SKM-1 (cell line): ENCODE measurements around the gene KRABD2.
A peak's percentile ranks its signal among the peaks of the same experiment; 100 is the strongest.
"Not testable (repeated sequence)": the region's sequence is repeated elsewhere in the genome, so short reads cannot be mapped to it uniquely, and the experiment has no call there.

Experiments used
- DNase-seq: peaks from one replicate; lab custom pipeline; 2025; ENCODE audit not compliant: unreplicated experiment; lab: John Stamatoyannopoulos, UW

Gene KRABD2

GRCh38 chr17:8393470-8394231, 17.1 kb upstream of the KRABD2 start:
- no peak for DNase-seq

GRCh38 chr17:8392674-8393469, 16.4 kb upstream of the KRABD2 start:
- DNase-seq = no peak

GRCh38 chr17:8392274-8392673, 15.8 kb upstream of the KRABD2 start:
- no peak for DNase-seq

- DNase-seq = no peak
These were observed 15.2 kb upstream of the KRABD2 start for GRCh38 chr17:8391711-8392110.

- no peak for DNase-seq
These were observed 11.6 kb upstream of the KRABD2 start for GRCh38 chr17:8387914-8388651.

GRCh38 chr17:8386841-8387240, 10.3 kb upstream of the KRABD2 start:
- no peak for DNase-seq

- no peak for DNase-seq
These were observed 8.4 kb upstream of the KRABD2 start for GRCh38 chr17:8384801-8385378.

- peak; percentile 78 for DNase-seq
These were observed 6.8 kb upstream of the KRABD2 start, which contains the start of gene RPL26 for GRCh38 chr17:8383143-8383822. RPL26 (minus strand) TSS chr17:8383193; CDS start chr17:8382310, 883 bp downstream.

- DNase-seq = no peak
These were observed 6.3 kb upstream of the KRABD2 start for GRCh38 chr17:8382880-8383142.

- DNase-seq = no peak
These were observed 5.8 kb upstream of the KRABD2 start for GRCh38 chr17:8382052-8382879.

- DNase-seq = no peak
These were observed 3.5 kb upstream of the KRABD2 start for GRCh38 chr17:8380049-8380448.

GRCh38 chr17:8378117-8378516, 1.6 kb upstream of the KRABD2 start:
- not testable (repeated sequence) for DNase-seq

- DNase-seq = no peak
These were observed 918 bp upstream of the KRABD2 start for GRCh38 chr17:8377422-8377821.

- DNase-seq = no peak
These were observed 705 bp downstream of the KRABD2 start for GRCh38 chr17:8375738-8376259.

GRCh38 chr17:8373856-8374255, 2.6 kb downstream of the KRABD2 start:
- DNase-seq = not testable (repeated sequence)

GRCh38 chr17:8372422-8372821, 4.1 kb downstream of the KRABD2 start:
- DNase-seq = no peak

GRCh38 chr17:8371786-8372185, 4.7 kb downstream of the KRABD2 start:
- DNase-seq = no peak

GRCh38 chr17:8369944-8370343, 6.6 kb downstream of the KRABD2 start:
- no peak for DNase-seq

GRCh38 chr17:8368193-8368592, 8.3 kb downstream of the KRABD2 start:
- no peak for DNase-seq

- DNase-seq = no peak
These were observed 10.3 kb downstream of the KRABD2 start for GRCh38 chr17:8366231-8366630.
